Endothelial cell of umbilical vein (primary cell): ENCODE data around the gene NR5A1. TPM values are rescaled to one million over a fixed set of nuclear protein-coding genes. Genes with fewer than 3 reads are reported as not detected.

ENCODE experiments used
- BruUV-seq: library from RNA; stranded (reverse); fragments of 400-500 nt; replicated peaks from 2 replicates; lab custom pipeline; 2021; lab: Mats Ljungman, UMichigan
- CTCF ChIA-PET: fragments of 300-600, 350-600 bp; sonication (Branson Sonifier 250); formaldehyde crosslinking; loops from one replicate; lab custom pipeline; 2021; ENCODE audit warnings: antibody characterized with exemption, inconsistent platforms; lab: Charles Lee
- POLR2A ChIA-PET: fragments of 300-600, 350-600 bp; sonication (Branson Sonifier 250); formaldehyde crosslinking; loops from one replicate; lab custom pipeline; 2021; ENCODE audit warnings: antibody characterized with exemption, inconsistent platforms; lab: Charles Lee
- DNase-seq: peaks from one replicate; pipeline ENCODE4 v3.0.0-alpha.2; 2011; ENCODE audit warnings: low read depth, low spot score
- FAIRE-seq: peaks from 2 replicates; lab custom pipeline; 2011; peaks lifted over from hg19 to GRCh38; lab: Jason Lieb, UNC
- H2AFZ ChIP-seq: 2 replicates; pipeline ENCODE4 v1.6.0; 2012; ENCODE audit warnings: low read depth, low read length, control low read depth, inconsistent platforms
- H3K27ac ChIP-seq: 2 replicates; pipeline ENCODE4 v1.5.1; 2011; ENCODE audit warnings: low read depth, mild to moderate bottlenecking, control low read depth, low read length, moderate library complexity; ENCODE audit not compliant: insufficient read depth
- H3K27me3 ChIP-seq, 2 experiments: 2 replicates each; pipeline versions ENCODE4 v1.6.0 to v1.6.1; 2011; ENCODE audit warnings: low read length in 2 of 2, mixed read lengths in 1 of 2; ENCODE audit not compliant: control insufficient read depth in 2 of 2, insufficient read depth in 2 of 2
- H3K36me3 ChIP-seq, 2 experiments: 2 replicates in 1 of 2; 3 replicates in 1 of 2; pipeline ENCODE4 v1.5.1; 2011; ENCODE audit warnings: low read length in 2 of 2, mild to moderate bottlenecking in 1 of 2, moderate library complexity in 1 of 2; ENCODE audit not compliant: control insufficient read depth in 2 of 2, insufficient read depth in 2 of 2; ENCODE audit errors: extremely low read depth in 1 of 2
- H3K4me1 ChIP-seq: 3 replicates; pipeline ENCODE4 v1.5.1; 2011; ENCODE audit warnings: mild to moderate bottlenecking, low read length; ENCODE audit not compliant: control insufficient read depth, insufficient read depth; ENCODE audit errors: extremely low read depth
- H3K4me2 ChIP-seq: 2 replicates; pipeline ENCODE4 v1.6.1; 2011; ENCODE audit warnings: low read length, control low read depth, mixed read lengths; ENCODE audit not compliant: insufficient read depth
- H3K4me3 ChIP-seq, 3 experiments: fragments of 200-600 bp in 1 of 3; sonication (generic), shearing (Covaris generic) in 1 of 3; replicated peaks in 1 of 3; 2 replicates each; pipeline ENCODE4 v1.5.1; 2011 to 2016; ENCODE audit warnings: control low read depth in 3 of 3, low read length in 3 of 3, mild to moderate bottlenecking in 2 of 3, inconsistent platforms in 1 of 3, low read depth in 1 of 3, moderate library complexity in 1 of 3; ENCODE audit not compliant: insufficient read depth in 1 of 3
- H3K79me2 ChIP-seq: 2 replicates; pipeline ENCODE4 v1.6.0; 2012; ENCODE audit warnings: low read length, inconsistent platforms; ENCODE audit not compliant: control insufficient read depth, insufficient read depth
- H3K9ac ChIP-seq: replicated peaks from 2 replicates; pipeline ENCODE3; 2011; ENCODE audit warnings: low read length, control low read depth; ENCODE audit not compliant: insufficient read depth; ENCODE audit errors: extremely low read depth
- H3K9me1 ChIP-seq: replicated peaks from 3 replicates; pipeline ENCODE4 v1.6.0; 2011; ENCODE audit warnings: mild to moderate bottlenecking, low read length; ENCODE audit not compliant: control insufficient read depth, insufficient read depth; ENCODE audit errors: extremely low read depth
- H3K9me3 ChIP-seq: replicated peaks from 2 replicates; pipeline ENCODE4 v1.5.1; 2012; ENCODE audit warnings: low read length, inconsistent platforms; ENCODE audit not compliant: control insufficient read depth, insufficient read depth
- H4K20me1 ChIP-seq: replicated peaks from 2 replicates; pipeline ENCODE3; 2011; ENCODE audit warnings: mild to moderate bottlenecking, low read length; ENCODE audit not compliant: control insufficient read depth, insufficient read depth; ENCODE audit errors: extremely low read depth
- CTCF ChIP-seq, 2 donors: IDR thresholded peaks; 1 replicate in 1 of 2; 2 replicates in 1 of 2; pipeline ENCODE4 v1.5.1; 2011; ENCODE audit warnings: low read length in 2 of 2, mild to moderate bottlenecking in 2 of 2, moderate library complexity in 2 of 2, control low read depth in 1 of 2, inconsistent platforms in 1 of 2, low read depth in 1 of 2; ENCODE audit not compliant: insufficient read depth in 1 of 2; ENCODE audit errors: extremely low read depth in 1 of 2
- GATA2 ChIP-seq: IDR thresholded peaks from 2 replicates; pipeline ENCODE4 v1.7.0; 2011; ENCODE audit warnings: low read depth, mild to moderate bottlenecking, moderate library complexity, mixed read lengths, low read length; ENCODE audit not compliant: insufficient read length, insufficient read depth
- dilution Hi-C: fragments of 300-500 bp; cut with MboI; formaldehyde crosslinking; loops from one replicate; pipeline ENCODE4 v1.15.0; 2019; ENCODE audit warnings: low sequenced_read_pairs; ENCODE audit not compliant: extremely low pct_ligation_motif_present
- intact Hi-C: fragments of 100-400 bp; cut with micrococcal nuclease; formaldehyde crosslinking; loops from one replicate; pipeline ENCODE4 v1.10.0; 2022
- polyA plus RNA-seq, 4 experiments: library from polyadenylated mRNA; depleted of rRNA in 3 of 4; stranded (reverse) in 3 of 4; unstranded in 1 of 4; fragments of >200 nt; gene quantifications; 2 replicates each; pipeline versions ENCODE4 v1.2.1 to v1.2.3, GENCODE V29; 2011 to 2012; ENCODE audit warnings: missing spikeins in 1 of 4
- total RNA-seq: library from RNA; stranded (reverse); gene quantifications from 2 replicates; pipeline ENCODE4 v1.2.3, GENCODE V29; 2021

NR5A1 gene
- total and polyA plus RNA-seq, 2 donors (not counting 3 experiments of a cell fraction or from before 2014, with no cell fraction given) = not detected

DNA sequence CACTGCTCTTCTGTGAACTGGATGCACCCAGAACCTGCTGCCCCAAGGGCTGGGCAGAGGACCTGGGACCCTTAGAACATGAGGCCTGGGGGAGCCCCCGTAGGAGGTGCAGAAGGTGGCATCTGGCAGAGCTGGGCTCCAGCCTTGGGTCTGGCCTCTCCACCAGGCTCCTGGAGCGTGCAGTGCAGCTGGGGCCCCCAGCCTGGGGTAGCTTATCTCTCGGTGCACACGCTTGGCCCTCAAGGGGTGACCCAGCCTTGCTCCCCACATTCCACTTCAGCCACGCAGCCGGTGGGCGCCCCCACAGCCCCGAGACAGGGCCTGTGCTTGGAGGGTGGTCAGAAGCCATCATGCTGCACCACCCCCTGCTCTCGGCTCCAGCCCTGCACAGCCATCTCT is 5.6 kb upstream of the NR5A1 start:
- FAIRE-seq = no peak
- CTCF ChIA-PET = interaction anchor here (5.5 kb wide), 1 partner anchor 24 kb away, joined by 28 read pairs; no protein-coding TSS in a partner anchor

More for the DNA sequence above, 5.6 kb upstream of the NR5A1 start:
- Histone ChIP-seq H3K4me1 (no peaks in the 10 kb centered on the region), H3K4me3 (no peak overlapping the region), H3K9ac (no peak overlapping the region), H3K79me2 (no peaks in the 10 kb centered on the region), H3K27ac (no peak overlapping the region), H3K9me1 (no peaks in the 10 kb centered on the region), H3K36me3 (no peaks in the 10 kb centered on the region), H2AFZ (no peak overlapping the region), H3K9me3 (no peaks in the 10 kb centered on the region), H4K20me1 (no peaks in the 10 kb centered on the region), H3K4me2 (no peak overlapping the region), H3K27me3 (no peaks in the 10 kb centered on the region)
- dilution Hi-C loops (no loop called here), intact Hi-C loops (no loop called here)
- POLR2A ChIA-PET = no interaction called here
- BruUV-seq = no TSS peak
- TF ChIP-seq CTCF (IDR thresholded peaks at IDR 0.05; ENCODE audit: extremely low read depth in 1 of 2, insufficient read depth in 1 of 2, low read depth in 1 of 2, low read length in 2 of 2) (no peak), GATA2 (no peak)
- DNase-seq = no peak
